Endothelial cell of umbilical vein (primary cell): ENCODE measurements around the gene FOXC1. TPM values are rescaled to one million over a fixed set of nuclear protein-coding genes. Genes with fewer than 3 reads are reported as not detected.

Experiments used
- BruUV-seq: library from RNA; stranded (reverse); fragments of 400-500 nt; replicated peaks from 2 replicates; lab custom pipeline; 2021; lab: Mats Ljungman, UMichigan
- CTCF ChIA-PET: fragments of 300-600, 350-600 bp; sonication (Branson Sonifier 250); formaldehyde crosslinking; loops from one replicate; lab custom pipeline; 2021; ENCODE audit warnings: antibody characterized with exemption, inconsistent platforms; lab: Charles Lee
- POLR2A ChIA-PET: fragments of 300-600, 350-600 bp; sonication (Branson Sonifier 250); formaldehyde crosslinking; loops from one replicate; lab custom pipeline; 2021; ENCODE audit warnings: antibody characterized with exemption, inconsistent platforms; lab: Charles Lee
- DNase-seq: peaks from one replicate; pipeline ENCODE4 v3.0.0-alpha.2; 2011; ENCODE audit warnings: low read depth, low spot score
- FAIRE-seq: peaks from 2 replicates; lab custom pipeline; 2011; peaks lifted over from hg19 to GRCh38; lab: Jason Lieb, UNC
- H2AFZ ChIP-seq: 2 replicates; pipeline ENCODE4 v1.6.0; 2012; ENCODE audit warnings: low read depth, low read length, control low read depth, inconsistent platforms
- H3K27ac ChIP-seq: 2 replicates; pipeline ENCODE4 v1.5.1; 2011; ENCODE audit warnings: low read depth, mild to moderate bottlenecking, control low read depth, low read length, moderate library complexity; ENCODE audit not compliant: insufficient read depth
- H3K27me3 ChIP-seq, 2 experiments: 2 replicates each; pipeline versions ENCODE4 v1.6.0 to v1.6.1; 2011; ENCODE audit warnings: low read length in 2 of 2, mixed read lengths in 1 of 2; ENCODE audit not compliant: control insufficient read depth in 2 of 2, insufficient read depth in 2 of 2
- H3K36me3 ChIP-seq, 2 experiments: 2 replicates in 1 of 2; 3 replicates in 1 of 2; pipeline ENCODE4 v1.5.1; 2011; ENCODE audit warnings: low read length in 2 of 2, mild to moderate bottlenecking in 1 of 2, moderate library complexity in 1 of 2; ENCODE audit not compliant: control insufficient read depth in 2 of 2, insufficient read depth in 2 of 2; ENCODE audit errors: extremely low read depth in 1 of 2
- H3K4me1 ChIP-seq: 3 replicates; pipeline ENCODE4 v1.5.1; 2011; ENCODE audit warnings: mild to moderate bottlenecking, low read length; ENCODE audit not compliant: control insufficient read depth, insufficient read depth; ENCODE audit errors: extremely low read depth
- H3K4me2 ChIP-seq: 2 replicates; pipeline ENCODE4 v1.6.1; 2011; ENCODE audit warnings: low read length, control low read depth, mixed read lengths; ENCODE audit not compliant: insufficient read depth
- H3K4me3 ChIP-seq, 3 experiments: fragments of 200-600 bp in 1 of 3; sonication (generic), shearing (Covaris generic) in 1 of 3; replicated peaks in 1 of 3; 2 replicates each; pipeline ENCODE4 v1.5.1; 2011 to 2016; ENCODE audit warnings: control low read depth in 3 of 3, low read length in 3 of 3, mild to moderate bottlenecking in 2 of 3, inconsistent platforms in 1 of 3, low read depth in 1 of 3, moderate library complexity in 1 of 3; ENCODE audit not compliant: insufficient read depth in 1 of 3
- H3K79me2 ChIP-seq: 2 replicates; pipeline ENCODE4 v1.6.0; 2012; ENCODE audit warnings: low read length, inconsistent platforms; ENCODE audit not compliant: control insufficient read depth, insufficient read depth
- H3K9ac ChIP-seq: replicated peaks from 2 replicates; pipeline ENCODE3; 2011; ENCODE audit warnings: low read length, control low read depth; ENCODE audit not compliant: insufficient read depth; ENCODE audit errors: extremely low read depth
- H3K9me1 ChIP-seq: replicated peaks from 3 replicates; pipeline ENCODE4 v1.6.0; 2011; ENCODE audit warnings: mild to moderate bottlenecking, low read length; ENCODE audit not compliant: control insufficient read depth, insufficient read depth; ENCODE audit errors: extremely low read depth
- H3K9me3 ChIP-seq: replicated peaks from 2 replicates; pipeline ENCODE4 v1.5.1; 2012; ENCODE audit warnings: low read length, inconsistent platforms; ENCODE audit not compliant: control insufficient read depth, insufficient read depth
- H4K20me1 ChIP-seq: replicated peaks from 2 replicates; pipeline ENCODE3; 2011; ENCODE audit warnings: mild to moderate bottlenecking, low read length; ENCODE audit not compliant: control insufficient read depth, insufficient read depth; ENCODE audit errors: extremely low read depth
- EZH2 ChIP-seq: IDR thresholded peaks from 2 replicates; pipeline ENCODE4 v1.6.1; 2012; ENCODE audit warnings: borderline replicate concordance, low read depth, mild to moderate bottlenecking, moderate library complexity, low read length, inconsistent platforms; ENCODE audit not compliant: severe bottlenecking
- FOS ChIP-seq: IDR thresholded peaks from 2 replicates; pipeline ENCODE4 v1.6.1; 2011; ENCODE audit warnings: mild to moderate bottlenecking, low read length, moderate library complexity, borderline replicate concordance; ENCODE audit not compliant: insufficient read depth
- GATA2 ChIP-seq: IDR thresholded peaks from 2 replicates; pipeline ENCODE4 v1.7.0; 2011; ENCODE audit warnings: low read depth, mild to moderate bottlenecking, moderate library complexity, mixed read lengths, low read length; ENCODE audit not compliant: insufficient read length, insufficient read depth
- JUN ChIP-seq: IDR thresholded peaks from 2 replicates; pipeline ENCODE4 v1.6.1; 2011; ENCODE audit warnings: borderline replicate concordance, low read depth; ENCODE audit not compliant: insufficient read length, insufficient read depth
- MYC ChIP-seq: IDR thresholded peaks from one replicate; pipeline ENCODE4 v1.6.1; 2011; ENCODE audit warnings: mild to moderate bottlenecking, low read depth, low read length
- POLR2A ChIP-seq: IDR thresholded peaks from 2 replicates; pipeline ENCODE4 v1.6.1; 2012; ENCODE audit warnings: low read depth, mild to moderate bottlenecking, control low read depth, low read length
- POLR2AphosphoS5 ChIP-seq: IDR thresholded peaks from 2 replicates; pipeline ENCODE4 v1.6.1; 2012; ENCODE audit warnings: low read depth, mild to moderate bottlenecking, control low read depth, low read length, moderate library complexity; ENCODE audit not compliant: insufficient read depth
- dilution Hi-C: fragments of 300-500 bp; cut with MboI; formaldehyde crosslinking; loops from one replicate; pipeline ENCODE4 v1.15.0; 2019; ENCODE audit warnings: low sequenced_read_pairs; ENCODE audit not compliant: extremely low pct_ligation_motif_present
- intact Hi-C: fragments of 100-400 bp; cut with micrococcal nuclease; formaldehyde crosslinking; loops from one replicate; pipeline ENCODE4 v1.10.0; 2022
- polyA plus RNA-seq, 4 experiments: library from polyadenylated mRNA; depleted of rRNA in 3 of 4; stranded (reverse) in 3 of 4; unstranded in 1 of 4; fragments of >200 nt; gene quantifications; 2 replicates each; pipeline versions ENCODE4 v1.2.1 to v1.2.3, GENCODE V29; 2011 to 2012; ENCODE audit warnings: missing spikeins in 1 of 4
- total RNA-seq: library from RNA; stranded (reverse); gene quantifications from 2 replicates; pipeline ENCODE4 v1.2.3, GENCODE V29; 2021
- TF ChIP-seq, protein P1 (sequence below): IDR thresholded peaks from 2 replicates; pipeline ENCODE4 v1.6.1; 2011; ENCODE audit not compliant: insufficient read depth, insufficient read length
- TF ChIP-seq, protein P2 (sequence below), 2 donors: IDR thresholded peaks; 1 replicate in 1 of 2; 2 replicates in 1 of 2; pipeline ENCODE4 v1.5.1; 2011; ENCODE audit warnings: low read length in 2 of 2, mild to moderate bottlenecking in 2 of 2, moderate library complexity in 2 of 2, control low read depth in 1 of 2, inconsistent platforms in 1 of 2, low read depth in 1 of 2; ENCODE audit not compliant: insufficient read depth in 1 of 2; ENCODE audit errors: extremely low read depth in 1 of 2

FOXC1 gene
- total and polyA plus RNA-seq, 2 donors (not counting 3 experiments of a cell fraction or from before 2014, with no cell fraction given): 6.4 to 16.4 TPM

DNA sequence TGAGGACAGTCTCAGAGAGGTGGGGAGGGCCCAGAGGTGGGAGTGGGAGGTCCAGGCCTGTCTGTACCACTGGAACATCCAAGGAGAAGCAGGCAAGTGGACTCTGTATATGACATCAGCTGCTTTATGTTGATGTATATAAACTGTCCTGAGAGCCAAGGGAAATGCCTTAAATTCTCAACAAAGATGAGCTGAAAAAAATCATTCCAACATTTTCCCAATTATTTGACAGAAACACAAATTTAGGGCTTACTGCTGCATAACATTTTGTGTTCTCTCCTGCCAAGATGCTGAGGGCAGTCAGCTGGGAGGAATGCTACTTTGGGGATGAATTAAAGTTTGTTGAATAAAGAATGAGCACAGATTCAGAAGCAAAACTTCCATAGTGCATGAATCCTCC, 52.8 kb downstream of the FOXC1 start:
- Histone ChIP-seq H4K20me1 (no peaks in the 10 kb centered on the region), H3K4me1 (no peaks in the 10 kb centered on the region), H3K9me3 (no peaks in the 10 kb centered on the region), H3K9ac (no peak overlapping the region), H3K4me2 (no peak overlapping the region), H3K27me3 (no peaks in the 10 kb centered on the region), H3K9me1 (no peaks in the 10 kb centered on the region), H2AFZ (no peak overlapping the region), H3K27ac (no peak overlapping the region), H3K79me2 (no peaks in the 10 kb centered on the region), H3K36me3 (no peaks in the 10 kb centered on the region), H3K4me3 (no peak overlapping the region)
- DNase-seq: no peak
- no peak for FAIRE-seq
- intact Hi-C loops: no loop called here
- dilution Hi-C loops: no loop called here
- TF ChIP-seq JUN (no peak), POLR2A (no peak), POLR2AphosphoS5 (no peak), FOS (no peak), GATA2 (no peak), MYC (no peak), EZH2 (no peak)
- TF ChIP-seq, protein P1, sequence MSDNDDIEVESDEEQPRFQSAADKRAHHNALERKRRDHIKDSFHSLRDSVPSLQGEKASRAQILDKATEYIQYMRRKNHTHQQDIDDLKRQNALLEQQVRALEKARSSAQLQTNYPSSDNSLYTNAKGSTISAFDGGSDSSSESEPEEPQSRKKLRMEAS: no peak
- TF ChIP-seq, protein P2, sequence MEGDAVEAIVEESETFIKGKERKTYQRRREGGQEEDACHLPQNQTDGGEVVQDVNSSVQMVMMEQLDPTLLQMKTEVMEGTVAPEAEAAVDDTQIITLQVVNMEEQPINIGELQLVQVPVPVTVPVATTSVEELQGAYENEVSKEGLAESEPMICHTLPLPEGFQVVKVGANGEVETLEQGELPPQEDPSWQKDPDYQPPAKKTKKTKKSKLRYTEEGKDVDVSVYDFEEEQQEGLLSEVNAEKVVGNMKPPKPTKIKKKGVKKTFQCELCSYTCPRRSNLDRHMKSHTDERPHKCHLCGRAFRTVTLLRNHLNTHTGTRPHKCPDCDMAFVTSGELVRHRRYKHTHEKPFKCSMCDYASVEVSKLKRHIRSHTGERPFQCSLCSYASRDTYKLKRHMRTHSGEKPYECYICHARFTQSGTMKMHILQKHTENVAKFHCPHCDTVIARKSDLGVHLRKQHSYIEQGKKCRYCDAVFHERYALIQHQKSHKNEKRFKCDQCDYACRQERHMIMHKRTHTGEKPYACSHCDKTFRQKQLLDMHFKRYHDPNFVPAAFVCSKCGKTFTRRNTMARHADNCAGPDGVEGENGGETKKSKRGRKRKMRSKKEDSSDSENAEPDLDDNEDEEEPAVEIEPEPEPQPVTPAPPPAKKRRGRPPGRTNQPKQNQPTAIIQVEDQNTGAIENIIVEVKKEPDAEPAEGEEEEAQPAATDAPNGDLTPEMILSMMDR (IDR thresholded peaks at IDR 0.05; ENCODE audit: extremely low read depth in 1 of 2, insufficient read depth in 1 of 2, low read depth in 1 of 2, low read length in 2 of 2): no peak
- CTCF ChIA-PET: interaction anchor here (0.7 to 2.6 kb wide), 2 partner anchors 8 to 25 kb away, joined by 3 to 11 read pairs; no protein-coding TSS in a partner anchor
- POLR2A ChIA-PET: no interaction called here
- BruUV-seq: no TSS peak

Other genes starting within 250 kb of the FOXC1 start
- gene FOXF2, start 220.3 kb upstream of the FOXC1 start, total RNA-seq: not detected in 2 replicates
- gene FOXF2, start 220.3 kb upstream of the FOXC1 start, polyA plus RNA-seq: not detected in 2 replicates